ENCODE results near the gene ITGB1BP1. TPM values are rescaled to one million over a fixed set of nuclear protein-coding genes. Genes with fewer than 3 reads are reported as not detected.

The ITGB1BP1 gene
- total RNA-seq, 1 donor from 2014 or later: 339 TPM

Other genes starting within 250 kb of the ITGB1BP1 start
- 22.9 TPM for gene ASAP2, start 216.7 kb downstream of the ITGB1BP1 start, total RNA-seq
- gene CPSF3, start 126 bp upstream of the ITGB1BP1 start, total RNA-seq: 26.3 TPM
- 59.7 TPM for gene IAH1, start 51.0 kb upstream of the ITGB1BP1 start, total RNA-seq
- 51.7 TPM for gene ADAM17, start 132.3 kb upstream of the ITGB1BP1 start, total RNA-seq
- 183 TPM for gene YWHAQ, start 207.5 kb upstream of the ITGB1BP1 start, total RNA-seq

All from mesenteric fat pad (tissue), 1 donor.